GM21515 (cell line): Measurements from ENCODE around the gene FAM81A.

ENCODE experiments used
- ATAC-seq: cut with Tn5 transposase; IDR thresholded peaks from one replicate; pipeline ENCODE4 v1.9.1; 2021; ENCODE audit not compliant: unreplicated experiment

Gene FAM81A

GRCh38 chr15:59571606-59572005 is 133.6 kb downstream of the FAM81A start:
- no peak for ATAC-seq
